HG03139 (cell line): Measurements from ENCODE around the gene ZDHHC11B.
"Not testable (repeated sequence)": the region's sequence is repeated elsewhere in the genome, so short reads cannot be mapped to it uniquely, and the experiment has no call there.

Experiments used
- ATAC-seq: cut with Tn5 transposase; IDR thresholded peaks from one replicate; pipeline ENCODE4 v1.9.1; 2021; ENCODE audit not compliant: unreplicated experiment

ZDHHC11B gene

GRCh38 chr5:756865-757345 lies 27.6 kb downstream of the ZDHHC11B start:
- no peak for ATAC-seq

- ATAC-seq = no peak
Observed at GRCh38 chr5:756171-756570, 28.4 kb downstream of the ZDHHC11B start.

DNA sequence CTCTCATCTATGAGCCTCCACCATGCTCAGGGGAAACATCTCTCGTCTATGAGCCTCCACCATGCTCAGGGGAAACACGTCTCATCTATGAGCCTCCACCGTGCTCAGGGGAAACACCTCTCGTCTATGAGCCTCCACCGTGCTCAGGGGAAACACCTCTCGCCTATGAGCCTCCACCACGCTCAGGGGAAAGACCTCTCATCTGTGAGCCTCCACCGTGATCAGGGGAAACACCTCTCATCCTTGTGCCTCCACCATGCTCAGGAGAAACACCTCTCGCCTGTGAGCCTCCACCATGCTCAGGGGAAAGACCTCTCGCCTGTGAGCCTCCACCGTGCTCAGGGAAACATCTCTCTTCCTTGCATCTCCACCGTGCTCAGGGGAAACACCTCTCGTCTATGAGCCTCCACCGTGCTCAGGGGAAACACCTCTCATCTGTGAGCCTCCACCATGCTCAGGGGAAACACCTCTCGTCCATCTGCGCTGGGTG lies 30.3 kb downstream of the ZDHHC11B start:
- not testable (repeated sequence) for ATAC-seq

DNA sequence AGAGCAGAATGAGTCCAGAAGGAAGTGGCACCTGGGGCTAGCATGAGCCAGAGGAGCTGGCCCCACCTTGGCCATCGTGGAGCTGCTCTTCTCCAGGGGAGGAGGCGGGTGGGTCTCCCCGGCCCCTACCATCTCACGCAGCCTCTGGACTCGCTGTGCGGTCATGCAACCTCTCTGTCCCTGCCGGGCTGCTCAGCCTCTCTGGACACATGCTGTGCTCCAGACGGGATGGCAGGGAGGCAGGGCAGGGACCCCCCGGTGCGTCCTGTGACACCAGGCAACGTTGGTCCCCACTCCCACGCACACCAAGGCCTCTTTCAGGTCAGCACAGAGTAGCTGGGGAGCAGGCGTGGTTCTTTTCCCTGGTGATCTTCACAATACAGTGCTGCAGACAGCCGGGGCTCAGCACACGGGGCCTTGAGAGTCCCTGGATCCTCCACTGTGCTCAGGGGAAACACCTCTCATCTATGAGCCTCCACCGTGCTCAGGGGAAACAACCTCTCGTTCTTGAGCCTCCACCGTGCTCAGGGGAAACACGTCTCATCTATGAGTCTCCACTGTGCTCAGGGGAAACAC lies 30.9 kb downstream of the ZDHHC11B start:
- ATAC-seq = not testable (repeated sequence)

DNA sequence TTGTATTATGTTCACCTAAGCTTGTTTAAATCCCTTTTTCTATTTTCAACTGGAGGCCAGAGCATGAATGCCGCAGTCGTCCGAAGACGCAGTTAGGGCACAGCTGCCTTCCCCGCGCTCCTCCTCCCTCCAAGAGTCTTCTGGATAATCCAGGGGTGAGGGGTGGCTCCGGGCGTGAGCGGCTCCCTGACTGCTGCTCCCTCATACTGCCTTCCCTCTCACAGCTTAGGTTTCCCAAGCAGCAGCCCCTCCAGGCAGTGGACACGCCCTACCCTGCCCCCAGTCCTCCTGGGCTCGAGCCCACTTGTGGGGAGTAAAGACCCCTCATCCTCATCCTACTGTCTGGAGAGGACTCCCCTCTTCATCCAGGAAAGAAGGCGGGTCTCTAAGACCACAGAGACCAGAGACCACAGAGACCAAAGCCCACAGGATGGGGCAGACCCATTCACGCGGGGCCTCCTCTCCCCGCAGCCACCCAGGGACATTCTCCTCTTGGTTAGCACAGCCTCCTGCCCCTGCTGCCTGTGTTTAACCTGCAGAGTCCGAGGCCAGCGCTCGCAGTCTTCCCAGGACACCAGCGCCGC lies 31.9 kb downstream of the ZDHHC11B start:
- not testable (repeated sequence) for ATAC-seq

DNA sequence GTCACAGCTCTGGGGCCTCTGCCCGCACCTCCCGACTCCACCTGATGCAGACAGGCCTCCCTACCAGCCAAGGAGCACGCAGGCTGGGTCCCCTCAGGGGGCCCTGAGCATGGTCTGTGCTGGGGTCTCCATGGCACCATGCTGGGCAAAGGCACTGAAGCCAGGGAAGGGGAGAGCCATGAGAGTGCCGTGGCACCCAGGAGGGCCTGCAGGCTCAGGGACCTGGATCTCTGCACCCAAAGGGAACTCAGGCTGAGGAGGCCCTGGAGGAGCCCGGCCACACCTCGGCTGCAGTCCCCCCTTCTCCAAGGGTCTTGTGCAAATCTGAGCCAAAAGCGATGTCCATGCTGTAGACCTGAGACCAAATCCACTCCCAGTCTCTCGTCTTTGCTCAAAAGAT lies 32.5 kb downstream of the ZDHHC11B start:
- not testable (repeated sequence) for ATAC-seq

- no peak for ATAC-seq
Observed at GRCh38 chr5:751496-751895, 33.0 kb downstream of the ZDHHC11B start.

DNA sequence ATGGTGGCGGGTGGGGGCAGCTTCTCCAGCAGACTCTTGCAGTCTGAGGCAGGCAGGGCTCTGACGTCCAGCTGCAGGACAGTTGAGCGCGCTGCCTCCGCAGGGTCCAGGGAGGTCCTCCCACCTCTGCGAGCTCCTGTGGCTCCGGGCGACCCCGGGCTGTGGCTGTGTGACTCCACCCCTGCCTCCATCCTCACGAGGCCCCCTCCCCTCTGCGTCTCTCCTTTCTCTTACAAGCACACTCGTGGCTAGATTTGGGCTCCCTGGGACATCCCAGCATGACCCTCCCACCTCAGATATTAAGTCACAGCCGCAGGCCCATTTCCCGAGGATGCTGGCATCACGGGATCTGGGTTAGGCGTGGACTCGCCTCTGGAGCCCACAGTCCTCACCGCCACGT lies 34.3 kb downstream of the ZDHHC11B start:
- not testable (repeated sequence) for ATAC-seq

- no peak for ATAC-seq
Observed at GRCh38 chr5:749101-749670, 35.3 kb downstream of the ZDHHC11B start.

- ATAC-seq = not testable (repeated sequence)
Observed at GRCh38 chr5:748011-748980, 36.2 kb downstream of the ZDHHC11B start.

DNA sequence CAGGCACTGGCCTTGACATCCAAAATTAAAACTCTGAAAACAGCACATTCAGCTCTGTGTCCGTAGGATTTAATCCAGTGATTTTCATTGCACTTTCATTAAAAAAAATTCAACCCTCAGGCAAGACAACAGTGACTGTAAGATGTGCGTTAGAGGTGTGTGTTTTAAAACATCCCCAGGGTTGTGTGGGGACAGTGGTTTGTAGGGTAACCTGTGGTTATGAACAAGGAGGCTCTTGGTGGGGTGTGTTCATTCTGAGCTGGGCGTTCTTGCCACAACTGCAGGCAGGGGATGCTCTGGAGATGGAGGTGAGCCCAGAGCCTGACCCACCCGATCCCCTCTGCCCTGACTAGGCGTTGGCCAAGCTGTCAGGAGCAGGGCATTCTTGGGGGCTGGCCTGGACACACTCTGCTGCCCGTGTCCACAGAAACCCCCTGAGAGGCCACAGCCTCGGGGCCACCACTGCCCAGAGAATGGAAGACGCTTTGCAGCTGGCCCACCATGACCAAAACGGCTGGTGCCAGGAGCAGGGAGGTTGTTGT lies 37.2 kb downstream of the ZDHHC11B start:
- ATAC-seq = not testable (repeated sequence)

GRCh38 chr5:746258-746761 lies 38.2 kb downstream of the ZDHHC11B start:
- ATAC-seq = no peak

DNA sequence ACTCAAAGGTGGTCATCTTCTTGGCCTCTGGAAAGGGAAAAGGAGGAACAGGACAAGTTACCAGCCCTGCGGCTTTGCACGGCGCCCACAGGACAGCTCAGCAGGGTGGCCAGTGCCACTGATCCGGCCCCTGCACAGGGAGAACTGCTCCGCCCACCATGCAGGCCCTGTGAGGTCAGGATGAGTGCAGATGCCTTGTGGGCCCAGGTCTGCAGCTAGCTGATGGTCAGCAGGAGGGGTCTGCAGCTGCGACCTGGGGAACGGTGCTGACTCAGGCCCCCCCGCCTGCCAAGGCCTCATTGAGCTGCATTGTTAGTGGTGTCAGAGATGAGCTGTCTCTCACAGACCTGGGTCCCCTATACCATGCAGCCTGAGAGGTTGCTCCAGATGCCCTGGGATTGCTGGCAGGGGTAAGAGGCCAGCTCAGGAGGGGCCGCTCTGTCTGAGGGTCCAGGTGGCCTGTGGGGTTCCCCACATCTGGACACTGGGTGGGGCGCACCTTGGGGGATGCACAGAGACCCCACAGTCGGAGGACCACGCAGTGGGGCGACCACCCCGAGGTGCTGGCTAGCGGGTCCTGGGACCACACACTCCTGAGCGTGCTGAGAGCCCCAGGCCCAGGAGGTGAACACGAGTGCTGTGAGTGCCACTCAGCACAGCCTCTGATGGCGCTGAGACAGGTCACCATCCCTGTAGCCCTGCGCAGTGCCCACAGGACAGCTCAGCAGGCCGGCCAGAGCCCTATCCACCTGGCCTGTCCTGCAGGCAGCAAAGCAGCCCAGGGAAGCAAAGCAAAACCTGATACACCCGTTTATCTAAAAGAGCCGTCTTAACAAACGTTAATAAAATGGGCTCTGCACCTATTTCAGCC lies 39.0 kb downstream of the ZDHHC11B start:
- not testable (repeated sequence) for ATAC-seq

DNA sequence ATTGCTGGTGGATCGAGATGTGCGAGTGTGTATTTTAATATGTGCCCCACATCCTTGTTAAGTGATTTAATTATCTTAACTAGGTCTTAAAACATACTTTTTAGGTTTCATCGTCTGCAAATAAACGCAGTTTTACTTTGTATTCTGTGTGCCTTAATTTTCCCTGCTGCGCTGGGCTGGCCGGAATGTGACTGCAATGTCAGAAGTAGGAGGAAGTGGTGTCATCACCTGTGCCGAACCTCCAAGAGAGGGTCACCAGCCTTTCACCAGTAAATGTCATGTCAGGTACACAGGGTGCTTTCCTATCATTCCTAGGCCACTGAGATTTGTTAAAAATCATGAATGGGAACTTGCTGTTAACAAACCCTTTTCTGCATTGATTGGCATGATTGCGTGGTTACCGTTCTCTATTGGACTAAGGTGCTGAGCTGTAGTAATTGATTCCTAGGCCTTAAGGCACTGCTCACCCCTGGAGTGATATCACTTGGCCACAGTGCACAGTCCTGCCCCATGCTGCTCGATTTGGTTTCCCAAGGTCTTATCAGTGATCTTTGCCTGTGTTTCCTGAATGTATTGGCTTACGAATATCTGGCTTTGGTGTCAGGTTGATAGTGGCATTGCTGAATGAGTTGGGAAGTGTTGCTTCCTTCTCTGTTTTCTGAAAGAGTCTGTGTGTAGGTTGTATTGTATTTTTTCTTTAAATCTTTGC lies 40.7 kb downstream of the ZDHHC11B start:
- not testable (repeated sequence) for ATAC-seq

DNA sequence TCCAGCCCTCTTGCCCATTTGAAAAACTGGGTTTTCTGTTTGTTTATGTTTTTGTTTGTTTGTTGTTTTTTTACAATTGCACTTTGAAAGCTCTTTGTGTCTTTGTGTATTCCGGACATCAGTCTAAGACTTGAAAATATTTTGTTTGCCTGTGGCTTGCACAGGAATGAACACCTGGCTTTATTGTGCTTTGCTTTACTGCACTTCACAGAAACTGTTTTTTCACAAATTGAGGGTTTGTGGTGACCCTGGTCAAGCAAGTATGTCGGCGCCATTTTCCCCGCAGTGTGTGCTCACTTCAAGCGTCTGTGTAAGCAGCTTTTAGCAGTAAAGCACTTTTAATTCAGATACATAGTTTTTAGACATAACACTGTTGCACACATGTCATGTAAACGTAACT lies 42.3 kb downstream of the ZDHHC11B start:
- not testable (repeated sequence) for ATAC-seq

DNA sequence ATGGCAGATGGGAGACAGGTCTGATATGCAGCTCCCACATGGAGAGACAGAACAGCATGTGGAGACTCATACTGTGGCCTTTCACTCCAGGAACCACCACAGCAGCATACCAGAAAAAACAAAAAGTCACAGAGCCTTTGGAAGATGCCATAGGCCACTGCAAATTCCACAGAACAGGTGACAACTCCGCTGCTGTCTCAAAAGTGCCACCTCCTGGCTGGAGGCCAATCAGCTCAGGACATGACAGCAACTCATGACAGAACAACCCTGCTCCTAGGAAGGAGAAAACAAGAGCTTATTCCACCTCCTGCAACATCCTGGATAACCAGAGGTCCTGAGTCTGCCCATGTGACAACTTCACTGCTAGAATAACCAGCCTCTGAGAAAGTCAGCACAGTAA lies 50.4 kb downstream of the ZDHHC11B start:
- ATAC-seq = not testable (repeated sequence)

GRCh38 chr5:732754-733454 lies 51.6 kb downstream of the ZDHHC11B start:
- not testable (repeated sequence) for ATAC-seq

DNA sequence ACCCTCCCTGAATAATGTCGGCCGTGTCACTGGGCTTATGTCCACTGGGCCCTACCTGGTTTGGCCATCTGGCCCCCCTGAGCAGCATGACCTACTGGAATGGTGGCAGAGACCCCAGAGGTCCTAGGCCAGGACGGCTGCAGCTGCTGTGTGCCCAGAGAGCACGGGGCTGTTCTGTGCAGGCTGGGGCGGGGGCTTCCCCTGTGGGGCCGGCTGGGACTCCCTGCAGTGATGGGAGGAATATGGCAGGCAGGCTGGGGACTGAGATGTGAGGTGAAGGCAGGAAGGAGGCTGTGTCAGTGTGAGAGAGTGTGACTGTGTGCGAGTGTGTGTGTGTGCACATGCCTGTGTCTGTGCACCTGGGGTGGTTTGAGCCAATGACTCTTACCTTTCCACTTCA lies 55.3 kb downstream of the ZDHHC11B start:
- not testable (repeated sequence) for ATAC-seq
